ENCODE results near the gene NRG4. TPM values are rescaled to one million over a fixed set of nuclear protein-coding genes. Genes with fewer than 3 reads are reported as not detected.

NRG4 gene
- total and polyA plus RNA-seq, 9 of the 15 experiments (the other 6 are each of a cell fraction or from before 2014, with no cell fraction given): 0.33 to 2.5 (median 0.76) TPM

DNA sequence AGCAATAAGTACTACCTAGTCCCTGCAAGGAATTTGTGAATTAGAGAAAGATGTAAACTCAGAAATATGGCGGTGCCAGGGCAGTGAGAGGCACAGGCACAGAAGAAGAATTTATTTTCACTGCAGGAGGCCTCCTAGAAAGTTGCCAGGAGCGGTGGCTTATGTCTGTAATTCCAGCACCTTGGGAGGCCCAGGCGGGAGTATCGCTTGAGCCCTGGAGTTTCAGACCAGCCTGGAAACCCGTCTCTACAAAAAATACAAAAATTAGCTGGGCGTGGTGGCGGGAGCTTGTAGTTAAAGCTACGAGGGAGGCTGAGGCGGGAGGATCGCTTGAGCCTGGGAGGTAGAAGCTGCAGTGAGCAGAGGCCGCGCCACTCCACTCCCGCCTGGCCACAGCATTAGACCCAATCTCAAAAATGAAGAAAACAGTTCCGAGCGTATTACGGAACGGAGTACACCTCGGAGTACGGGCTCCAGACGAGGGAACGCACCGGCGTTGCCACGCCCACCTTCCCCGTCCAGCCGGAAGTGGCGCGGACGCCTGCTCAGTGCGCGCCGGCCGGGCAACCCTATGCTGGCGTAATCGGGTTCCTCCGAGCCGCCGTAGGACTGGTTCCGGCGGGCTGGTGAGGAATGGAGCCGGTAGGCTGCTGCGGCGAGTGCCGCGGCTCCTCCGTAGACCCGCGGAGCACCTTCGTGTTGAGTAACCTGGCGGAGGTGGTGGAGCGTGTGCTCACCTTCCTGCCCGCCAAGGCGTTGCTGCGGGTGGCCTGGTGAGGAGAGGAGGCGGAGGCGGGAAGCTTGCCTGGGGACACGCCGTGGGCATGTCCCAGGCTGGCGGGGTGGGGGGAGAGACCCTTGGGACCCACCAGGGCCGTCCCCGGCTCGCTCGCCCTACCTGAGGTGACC, 108.6 kb downstream of the NRG4 start, which contains the start of gene FBXO22 (continued):
- TF ChIP-seq HNRNPUL1 (IDR thresholded peaks at IDR 0.05; ENCODE audit: low read length) (no peak), ZC3H4 (CRISPR knock-in tag; IDR thresholded peaks at IDR 0.05; ENCODE audit: borderline replicate concordance) (no peak), TAF7 (tag; IDR thresholded peaks at IDR 0.05) (peak; percentile 73), COPS2 (conservative IDR thresholded peaks at IDR 0.05) (no peak), ZNF780A (CRISPR knock-in tag; IDR thresholded peaks at IDR 0.05) (no peak), SIRT6 (IDR thresholded peaks at IDR 0.05; ENCODE audit: low read depth, low read length) (no peak), SMARCA5 (IDR thresholded peaks at IDR 0.05) (peak; percentile 51; the same call in 1 of the 2 replicates), SMARCA4 (IDR thresholded peaks at IDR 0.05) (no peak), MCM2 (IDR thresholded peaks at IDR 0.05; ENCODE audit: low read depth) (no peak), FOXJ2 (tag; IDR thresholded peaks at IDR 0.05) (no peak), RHOXF2B (CRISPR knock-in tag; conservative IDR thresholded peaks at IDR 0.05) (no peak), ZBTB1 (CRISPR knock-in tag; IDR thresholded peaks at IDR 0.05; ENCODE audit: borderline replicate concordance, low read depth) (0 out of 2 replicates have a peak, but pooled peaks have one; percentile 48), ZNF253 (CRISPR knock-in tag; conservative IDR thresholded peaks at IDR 0.05) (no peak), ZSCAN32 (CRISPR knock-in tag; IDR thresholded peaks at IDR 0.05) (no peak), SMAD4 (CRISPR knock-in tag; conservative IDR thresholded peaks at IDR 0.05) (peak; percentile 87), ZNF133 (CRISPR knock-in tag; IDR thresholded peaks at IDR 0.05) (no peak)
- TF ChIP-seq, protein P1, sequence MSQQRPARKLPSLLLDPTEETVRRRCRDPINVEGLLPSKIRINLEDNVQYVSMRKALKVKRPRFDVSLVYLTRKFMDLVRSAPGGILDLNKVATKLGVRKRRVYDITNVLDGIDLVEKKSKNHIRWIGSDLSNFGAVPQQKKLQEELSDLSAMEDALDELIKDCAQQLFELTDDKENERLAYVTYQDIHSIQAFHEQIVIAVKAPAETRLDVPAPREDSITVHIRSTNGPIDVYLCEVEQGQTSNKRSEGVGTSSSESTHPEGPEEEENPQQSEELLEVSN (IDR thresholded peaks at IDR 0.05; ENCODE audit: borderline replicate concordance in 1 of 2, extremely low read depth in 1 of 2, insufficient read depth in 1 of 2, insufficient read length in 1 of 2, low read depth in 1 of 2, low read length in 1 of 2, poor library complexity in 1 of 2, severe bottlenecking in 1 of 2): no peak
- TF ChIP-seq, protein P2, sequence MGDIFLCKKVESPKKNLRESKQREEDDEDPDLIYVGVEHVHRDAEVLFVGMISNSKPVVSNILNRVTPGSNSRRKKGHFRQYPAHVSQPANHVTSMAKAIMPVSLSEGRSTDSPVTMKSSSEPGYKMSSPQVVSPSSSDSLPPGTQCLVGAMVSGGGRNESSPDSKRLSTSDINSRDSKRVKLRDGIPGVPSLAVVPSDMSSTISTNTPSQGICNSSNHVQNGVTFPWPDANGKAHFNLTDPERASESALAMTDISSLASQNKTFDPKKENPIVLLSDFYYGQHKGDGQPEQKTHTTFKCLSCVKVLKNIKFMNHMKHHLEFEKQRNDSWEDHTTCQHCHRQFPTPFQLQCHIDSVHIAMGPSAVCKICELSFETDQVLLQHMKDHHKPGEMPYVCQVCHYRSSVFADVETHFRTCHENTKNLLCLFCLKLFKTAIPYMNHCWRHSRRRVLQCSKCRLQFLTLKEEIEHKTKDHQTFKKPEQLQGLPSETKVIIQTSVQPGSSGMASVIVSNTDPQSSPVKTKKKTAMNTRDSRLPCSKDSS (IDR thresholded peaks at IDR 0.05; ENCODE audit: low read depth, partially characterized antibody): no peak
- TF ChIP-seq, protein P3, sequence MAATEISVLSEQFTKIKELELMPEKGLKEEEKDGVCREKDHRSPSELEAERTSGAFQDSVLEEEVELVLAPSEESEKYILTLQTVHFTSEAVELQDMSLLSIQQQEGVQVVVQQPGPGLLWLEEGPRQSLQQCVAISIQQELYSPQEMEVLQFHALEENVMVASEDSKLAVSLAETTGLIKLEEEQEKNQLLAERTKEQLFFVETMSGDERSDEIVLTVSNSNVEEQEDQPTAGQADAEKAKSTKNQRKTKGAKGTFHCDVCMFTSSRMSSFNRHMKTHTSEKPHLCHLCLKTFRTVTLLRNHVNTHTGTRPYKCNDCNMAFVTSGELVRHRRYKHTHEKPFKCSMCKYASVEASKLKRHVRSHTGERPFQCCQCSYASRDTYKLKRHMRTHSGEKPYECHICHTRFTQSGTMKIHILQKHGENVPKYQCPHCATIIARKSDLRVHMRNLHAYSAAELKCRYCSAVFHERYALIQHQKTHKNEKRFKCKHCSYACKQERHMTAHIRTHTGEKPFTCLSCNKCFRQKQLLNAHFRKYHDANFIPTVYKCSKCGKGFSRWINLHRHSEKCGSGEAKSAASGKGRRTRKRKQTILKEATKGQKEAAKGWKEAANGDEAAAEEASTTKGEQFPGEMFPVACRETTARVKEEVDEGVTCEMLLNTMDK (IDR thresholded peaks at IDR 0.05; ENCODE audit: borderline replicate concordance, insufficient read depth, low read depth, low read length, poor library complexity, severe bottlenecking): no peak
- TF ChIP-seq, protein P4, sequence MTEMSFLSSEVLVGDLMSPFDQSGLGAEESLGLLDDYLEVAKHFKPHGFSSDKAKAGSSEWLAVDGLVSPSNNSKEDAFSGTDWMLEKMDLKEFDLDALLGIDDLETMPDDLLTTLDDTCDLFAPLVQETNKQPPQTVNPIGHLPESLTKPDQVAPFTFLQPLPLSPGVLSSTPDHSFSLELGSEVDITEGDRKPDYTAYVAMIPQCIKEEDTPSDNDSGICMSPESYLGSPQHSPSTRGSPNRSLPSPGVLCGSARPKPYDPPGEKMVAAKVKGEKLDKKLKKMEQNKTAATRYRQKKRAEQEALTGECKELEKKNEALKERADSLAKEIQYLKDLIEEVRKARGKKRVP (CRISPR knock-in tag; IDR thresholded peaks at IDR 0.05): peak; percentile 47; the same call in 1 of the 2 replicates
- TF ChIP-seq, protein P5, sequence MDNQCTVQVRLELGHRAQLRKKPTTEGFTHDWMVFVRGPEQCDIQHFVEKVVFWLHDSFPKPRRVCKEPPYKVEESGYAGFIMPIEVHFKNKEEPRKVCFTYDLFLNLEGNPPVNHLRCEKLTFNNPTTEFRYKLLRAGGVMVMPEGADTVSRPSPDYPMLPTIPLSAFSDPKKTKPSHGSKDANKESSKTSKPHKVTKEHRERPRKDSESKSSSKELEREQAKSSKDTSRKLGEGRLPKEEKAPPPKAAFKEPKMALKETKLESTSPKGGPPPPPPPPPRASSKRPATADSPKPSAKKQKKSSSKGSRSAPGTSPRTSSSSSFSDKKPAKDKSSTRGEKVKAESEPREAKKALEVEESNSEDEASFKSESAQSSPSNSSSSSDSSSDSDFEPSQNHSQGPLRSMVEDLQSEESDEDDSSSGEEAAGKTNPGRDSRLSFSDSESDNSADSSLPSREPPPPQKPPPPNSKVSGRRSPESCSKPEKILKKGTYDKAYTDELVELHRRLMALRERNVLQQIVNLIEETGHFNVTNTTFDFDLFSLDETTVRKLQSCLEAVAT (IDR thresholded peaks at IDR 0.05): peak in 1 of 2 experiments; percentile 63; a peak in 1 of 4 replicates
